HG03439 (cell line): ENCODE data around the gene CRAT.

ENCODE experiments used
- ATAC-seq: cut with Tn5 transposase; IDR thresholded peaks from one replicate; pipeline ENCODE4 v1.9.1; 2021; ENCODE audit warnings: mild to moderate bottlenecking, moderate library complexity; ENCODE audit not compliant: unreplicated experiment

CRAT gene

DNA sequence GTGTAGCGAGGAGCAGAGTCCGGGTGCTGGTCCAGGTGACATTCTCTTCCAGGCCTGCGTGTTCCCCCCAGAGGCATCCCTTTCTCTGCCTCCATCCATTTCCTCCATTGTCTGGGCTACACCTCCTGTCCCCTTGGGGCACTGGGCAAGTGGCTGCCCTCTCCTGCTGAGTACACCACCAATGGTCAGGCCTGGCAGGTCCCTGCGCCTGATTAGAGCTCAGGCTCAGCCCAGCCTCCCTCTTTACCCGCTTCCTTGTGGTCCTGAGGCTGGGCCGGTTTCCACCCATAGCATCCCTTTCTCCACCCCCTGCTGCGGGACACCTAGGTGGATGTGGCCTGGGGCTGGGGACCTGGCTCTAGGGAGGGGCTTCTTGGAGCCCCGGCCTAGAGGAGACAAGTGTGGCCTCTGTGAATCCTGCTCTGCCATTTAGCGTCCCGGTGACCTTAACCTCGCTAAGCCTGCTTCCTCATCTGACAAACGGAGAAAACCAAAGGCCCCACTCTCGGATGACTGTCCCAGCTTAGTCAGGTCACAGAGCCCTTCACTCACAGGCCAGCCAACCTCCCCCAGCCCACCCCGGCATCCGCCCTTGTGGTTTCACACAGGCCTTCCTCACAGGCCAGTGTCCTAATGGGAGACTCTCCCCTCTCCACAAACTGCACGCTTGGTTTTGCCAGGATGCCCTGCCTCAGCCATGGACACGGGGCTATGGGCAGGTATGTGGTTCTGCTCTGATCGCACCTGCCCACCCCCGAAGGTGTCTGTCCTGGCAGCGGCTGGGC, 16.8 kb downstream of the CRAT start:
- ATAC-seq: no peak

DNA sequence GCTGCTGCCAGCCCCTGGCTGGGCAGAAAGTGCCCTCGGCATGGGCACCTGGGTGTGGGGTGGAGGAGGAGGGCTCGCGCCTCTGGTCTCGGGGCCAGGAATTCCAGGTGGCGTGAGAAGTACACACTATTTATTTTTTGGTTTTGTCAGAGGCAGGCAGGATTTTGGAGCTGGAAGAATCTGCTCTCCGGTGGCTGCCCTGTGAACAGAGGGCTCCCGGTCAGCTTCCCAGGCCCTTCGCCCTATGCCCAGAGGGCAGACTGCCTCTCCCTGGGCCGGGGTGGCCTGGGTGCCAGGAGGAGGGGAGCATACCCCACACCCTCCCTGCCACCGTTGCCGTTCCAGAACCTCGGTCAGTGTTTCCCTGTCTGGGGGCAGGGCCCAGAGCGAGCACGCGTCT, 21.3 kb downstream of the CRAT start:
- no peak for ATAC-seq

DNA sequence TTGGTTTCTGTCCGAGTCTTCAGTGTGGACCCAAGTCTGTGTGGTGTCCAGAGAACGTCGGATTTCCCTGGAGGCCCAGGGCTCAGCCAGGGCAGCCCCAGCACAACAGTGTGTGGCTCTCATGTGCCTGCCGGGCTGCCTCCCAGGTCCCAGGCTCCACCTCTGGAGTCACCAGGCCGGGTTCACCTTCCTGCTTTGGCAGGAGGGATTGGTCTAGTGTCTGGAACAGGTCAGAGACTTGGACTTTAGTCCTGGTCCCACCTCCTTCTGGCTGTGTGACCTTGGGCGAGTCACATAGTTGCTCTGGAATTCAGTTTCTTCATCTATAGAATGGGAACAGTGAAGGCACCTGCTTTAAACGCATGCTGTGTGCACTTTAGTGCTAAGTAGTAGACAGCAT, 26.5 kb downstream of the CRAT start:
- ATAC-seq: no peak

DNA sequence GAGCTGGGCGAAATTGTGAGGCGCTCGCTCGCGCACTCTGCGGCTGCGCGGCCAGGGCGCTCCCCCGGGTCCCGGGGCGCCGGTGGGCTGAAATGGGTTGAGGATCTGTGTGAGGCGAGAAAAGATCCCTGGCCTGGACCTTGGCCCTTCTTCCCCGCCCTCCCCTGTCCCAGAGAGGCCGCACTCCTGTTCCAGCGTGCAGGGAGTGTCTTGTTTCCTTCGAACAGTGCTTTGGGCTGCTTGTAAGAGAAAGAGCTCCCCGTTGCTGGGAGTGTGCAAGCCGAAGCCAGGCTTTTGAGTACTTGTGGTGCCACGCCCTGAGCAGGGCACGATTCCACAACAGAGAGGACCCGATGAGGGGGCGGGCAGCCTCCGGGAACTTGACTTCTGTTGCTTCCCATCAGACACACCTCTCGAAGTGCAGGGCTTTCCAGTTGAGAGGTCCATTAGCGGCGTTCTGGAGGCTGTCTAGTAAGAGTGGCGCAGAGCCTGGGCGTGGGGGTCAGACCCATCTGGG, 29.1 kb downstream of the CRAT start:
- no peak for ATAC-seq

DNA sequence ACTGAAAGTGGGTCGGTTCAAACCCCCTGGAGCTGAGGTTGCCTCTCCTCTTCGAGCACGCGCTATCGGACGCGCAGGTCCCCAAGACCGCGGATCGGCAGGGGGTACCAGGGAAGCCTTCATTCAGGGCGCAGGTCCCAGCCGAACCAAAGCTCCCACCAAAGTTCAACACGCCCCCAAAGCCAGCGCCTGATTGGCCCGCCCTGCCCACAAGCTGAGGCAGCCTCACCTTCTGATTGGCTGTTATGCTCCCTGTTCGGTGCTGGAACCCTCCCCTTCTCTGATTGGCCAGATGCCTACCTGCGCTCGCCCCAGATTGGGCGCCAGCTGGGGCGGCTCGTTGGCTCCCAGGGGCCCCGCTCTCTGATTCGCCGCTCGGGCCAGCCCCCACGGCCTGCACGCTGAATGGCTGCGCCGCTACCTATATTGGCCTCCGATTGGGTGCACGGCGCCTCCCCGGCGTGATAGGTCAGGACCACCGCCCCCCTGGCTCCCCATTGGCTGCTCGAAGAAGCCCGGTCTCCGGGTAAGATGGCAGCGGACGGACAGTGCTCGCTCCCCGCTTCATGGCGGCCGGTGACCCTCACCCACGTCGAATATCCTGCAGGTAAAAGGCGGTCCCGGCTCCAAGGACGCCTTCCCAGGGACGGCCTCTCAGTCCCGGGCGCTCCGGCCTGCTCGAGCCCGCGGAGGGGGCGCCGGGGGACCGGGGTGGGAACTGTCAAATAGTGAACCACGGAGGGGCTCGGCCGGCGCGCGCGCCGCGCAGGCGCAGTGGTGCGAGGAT, 29.8 kb downstream of the CRAT start, which contains the start of gene DOLPP1:
Gene DOLPP1 (plus strand): TSS at position 511 of the 787 bp plus-strand sequence. CDS start 21 bp downstream, at position 532.
- peak; percentile 91 for ATAC-seq

DNA sequence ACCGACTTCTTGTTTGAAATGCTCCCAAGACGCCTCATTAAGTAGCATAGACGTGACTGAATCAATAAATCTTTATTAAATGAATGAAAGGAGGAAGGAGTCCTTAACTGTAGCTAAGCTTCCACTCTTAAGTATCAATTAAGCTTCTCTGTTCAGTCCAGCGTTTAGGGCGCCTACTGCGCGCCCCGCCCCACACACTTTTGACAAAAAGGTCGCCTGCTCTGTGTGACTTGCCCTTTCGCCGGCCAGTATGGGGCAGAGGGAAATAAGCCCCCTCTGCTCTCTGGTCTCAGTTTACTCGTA, 30.3 kb downstream of the CRAT start:
- ATAC-seq: no peak

DNA sequence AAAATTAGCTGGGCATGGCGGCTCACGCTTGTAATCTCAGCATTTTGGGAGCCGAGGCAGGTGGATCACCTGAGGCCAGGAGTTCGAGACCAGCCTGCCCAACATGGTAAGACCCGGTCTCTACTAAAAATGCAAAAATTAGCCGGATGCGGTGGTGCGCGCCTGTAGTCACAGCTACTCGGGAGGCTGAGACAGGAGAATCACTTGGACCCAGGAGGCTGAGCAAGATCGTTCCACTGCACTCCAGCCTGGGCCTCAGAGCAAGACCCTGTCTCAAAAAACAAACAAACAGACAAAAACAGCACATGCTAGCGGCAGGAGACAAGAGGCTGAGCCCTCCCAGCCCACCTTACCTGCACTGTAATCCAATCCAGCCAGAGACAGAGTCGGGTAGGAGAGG, 30.8 kb downstream of the CRAT start:
- no peak for ATAC-seq

DNA sequence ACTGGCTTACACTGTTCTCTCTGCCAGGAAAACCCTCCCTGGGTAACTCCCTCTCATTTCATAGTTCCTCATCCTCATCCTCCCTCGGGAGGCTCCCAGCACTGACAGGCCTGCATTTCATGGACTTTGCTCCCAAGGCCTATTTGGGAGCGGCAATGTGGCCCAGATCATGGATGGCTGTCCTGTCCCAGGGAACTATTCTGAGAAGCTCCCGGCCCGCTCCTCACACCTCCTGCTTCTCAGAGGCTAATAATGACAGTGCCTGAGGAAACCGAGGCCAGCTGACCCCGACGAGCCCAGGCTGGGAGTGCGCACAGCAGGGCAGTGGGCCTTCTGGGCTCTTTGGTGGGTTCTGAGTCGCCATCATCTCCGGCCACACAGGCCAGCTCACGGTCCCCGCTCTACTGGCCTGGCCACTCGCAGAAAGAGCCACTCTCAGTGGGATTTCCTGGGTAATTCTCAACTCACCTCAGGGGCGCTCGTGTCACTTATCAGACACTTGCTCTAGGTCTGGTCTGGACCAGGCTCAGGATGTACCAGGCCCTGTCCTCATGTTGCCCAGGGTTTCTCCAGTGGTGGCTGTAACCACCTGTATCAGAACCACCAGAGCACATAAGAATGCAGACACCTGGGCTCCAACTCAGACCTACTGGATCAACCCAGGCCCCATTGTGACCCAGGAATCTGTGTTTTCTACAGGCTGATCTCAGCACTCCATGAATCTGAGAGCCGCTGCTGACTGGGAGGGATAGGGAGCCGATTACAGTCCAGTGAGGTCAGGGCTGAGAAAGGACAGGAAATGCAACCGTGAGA, 31.7 kb downstream of the CRAT start:
- no peak for ATAC-seq

DNA sequence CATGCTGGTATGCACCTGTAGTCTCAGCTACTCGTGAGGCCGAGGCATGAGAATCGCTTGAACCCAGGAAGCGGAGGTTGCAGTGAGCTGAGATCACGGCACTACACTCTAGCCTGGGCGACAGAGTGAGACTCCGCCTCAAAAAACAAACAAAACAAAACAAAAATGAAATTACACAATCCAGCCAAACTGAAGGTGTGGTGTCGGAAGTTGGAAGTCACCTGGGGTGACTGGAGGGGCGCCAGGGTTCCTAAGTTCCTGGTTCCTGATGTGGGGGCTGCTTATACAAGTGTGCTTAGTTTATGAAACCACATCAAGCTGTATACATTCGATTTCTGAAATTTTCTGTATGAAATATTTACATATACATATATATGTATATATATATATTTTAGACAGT, 33.4 kb downstream of the CRAT start:
- no peak for ATAC-seq

DNA sequence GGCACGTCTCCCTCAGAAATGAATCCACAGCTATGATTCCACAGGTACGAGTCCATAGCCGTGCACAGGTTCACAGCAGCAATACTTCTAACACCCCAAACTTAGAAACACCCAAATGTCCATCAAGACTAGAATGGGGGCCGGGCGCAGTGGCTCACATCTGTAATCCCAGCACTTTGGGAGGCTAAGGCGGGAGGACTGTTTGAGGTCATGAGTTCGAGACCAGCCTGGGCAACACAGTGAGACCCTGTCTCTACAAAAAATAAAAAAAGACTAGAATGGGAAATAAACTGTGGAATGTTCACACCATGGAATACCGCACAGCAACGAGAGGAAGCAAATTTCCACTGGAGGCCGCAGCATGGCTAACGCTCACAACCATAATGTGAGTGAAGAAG, 34.0 kb downstream of the CRAT start:
- ATAC-seq: no peak

DNA sequence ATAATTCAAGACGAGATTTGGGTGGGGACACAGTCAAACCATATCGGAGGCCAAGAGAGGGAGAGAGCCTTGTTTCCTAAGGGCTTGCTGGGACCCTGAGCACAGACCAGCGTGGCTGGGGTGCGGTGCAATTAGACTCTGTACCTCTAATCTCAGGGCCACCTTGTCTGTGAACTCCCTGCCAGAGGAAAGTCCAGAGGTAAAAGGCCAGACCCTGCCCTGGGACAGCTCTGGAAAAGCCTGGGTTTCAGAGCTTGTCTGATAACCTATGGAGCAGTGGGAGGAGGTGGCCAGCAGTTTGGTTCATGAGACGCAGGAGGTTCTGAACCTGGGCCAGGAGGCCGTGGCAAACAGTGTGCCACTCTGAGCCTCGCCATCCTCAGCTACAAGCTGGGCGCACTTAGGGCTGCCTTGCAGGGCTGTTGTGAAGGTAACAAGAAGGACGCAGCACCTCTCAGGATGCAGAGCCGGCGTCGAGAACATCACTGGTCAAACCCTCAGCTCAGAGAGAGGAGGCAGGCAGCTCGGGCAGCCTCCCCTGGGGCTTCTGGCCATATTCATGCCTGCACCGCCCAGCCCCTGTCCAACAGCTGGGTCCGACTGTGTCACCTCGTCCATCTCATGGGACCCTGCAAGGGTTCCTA, 34.5 kb downstream of the CRAT start:
- ATAC-seq: no peak

DNA sequence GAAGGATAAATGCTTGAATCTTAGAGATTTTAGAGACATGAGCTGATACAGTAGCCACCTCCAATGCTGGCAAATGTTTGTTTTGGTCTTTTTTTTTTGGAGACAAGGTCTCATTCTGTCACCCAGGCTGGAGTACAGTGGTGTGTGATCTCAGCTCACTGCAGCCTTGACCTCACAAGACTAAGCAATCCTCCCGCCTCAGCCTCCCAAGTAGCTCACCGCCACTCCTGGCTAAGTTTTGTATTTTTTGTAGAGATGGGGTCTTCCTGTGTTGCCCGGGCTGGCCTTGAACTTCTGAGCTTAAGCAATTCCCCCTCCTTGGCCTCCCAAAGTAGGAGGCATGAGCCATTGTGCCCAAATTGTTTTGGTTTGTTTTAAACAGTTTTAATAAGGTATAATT, 36.5 kb downstream of the CRAT start:
- no peak for ATAC-seq

DNA sequence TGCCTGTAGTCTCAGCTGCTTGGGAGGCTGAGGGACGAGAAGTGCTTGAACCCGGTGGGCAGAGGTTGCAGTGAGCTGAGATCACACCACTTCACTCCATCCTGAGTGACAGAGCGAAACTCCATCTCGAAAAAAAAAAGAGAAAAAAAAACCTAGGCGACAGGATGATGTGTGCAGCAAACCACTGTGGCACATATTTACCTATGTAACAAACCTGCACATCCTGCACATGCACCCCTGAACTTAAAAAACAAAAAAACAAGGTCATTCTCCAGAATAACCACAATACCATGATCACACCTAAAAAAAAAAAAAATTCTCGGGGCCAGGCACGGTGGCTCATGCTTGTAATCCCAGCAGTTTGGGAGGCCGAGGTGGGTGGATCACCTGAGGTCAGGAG, 37.2 kb downstream of the CRAT start:
- ATAC-seq: no peak

DNA sequence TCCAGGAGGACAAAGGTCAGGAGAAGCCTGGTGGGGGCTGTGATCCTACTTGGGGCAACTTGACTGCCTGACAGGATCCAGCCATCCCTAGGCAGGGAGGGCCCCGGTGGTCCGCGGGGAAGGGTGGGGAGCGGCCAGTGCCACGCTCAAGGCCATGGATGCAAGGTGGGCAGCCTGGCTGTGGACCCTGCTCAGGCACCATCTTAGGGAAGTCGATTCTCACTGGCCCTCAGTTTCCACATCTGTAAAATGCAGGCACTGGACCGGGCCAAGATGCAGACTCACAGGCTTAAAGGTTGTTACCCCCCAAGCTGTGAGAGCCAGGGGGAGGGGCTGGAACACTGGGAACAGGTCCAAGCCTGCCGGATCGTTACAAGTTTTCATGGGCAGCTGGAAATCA, 38.4 kb downstream of the CRAT start:
- no peak for ATAC-seq

DNA sequence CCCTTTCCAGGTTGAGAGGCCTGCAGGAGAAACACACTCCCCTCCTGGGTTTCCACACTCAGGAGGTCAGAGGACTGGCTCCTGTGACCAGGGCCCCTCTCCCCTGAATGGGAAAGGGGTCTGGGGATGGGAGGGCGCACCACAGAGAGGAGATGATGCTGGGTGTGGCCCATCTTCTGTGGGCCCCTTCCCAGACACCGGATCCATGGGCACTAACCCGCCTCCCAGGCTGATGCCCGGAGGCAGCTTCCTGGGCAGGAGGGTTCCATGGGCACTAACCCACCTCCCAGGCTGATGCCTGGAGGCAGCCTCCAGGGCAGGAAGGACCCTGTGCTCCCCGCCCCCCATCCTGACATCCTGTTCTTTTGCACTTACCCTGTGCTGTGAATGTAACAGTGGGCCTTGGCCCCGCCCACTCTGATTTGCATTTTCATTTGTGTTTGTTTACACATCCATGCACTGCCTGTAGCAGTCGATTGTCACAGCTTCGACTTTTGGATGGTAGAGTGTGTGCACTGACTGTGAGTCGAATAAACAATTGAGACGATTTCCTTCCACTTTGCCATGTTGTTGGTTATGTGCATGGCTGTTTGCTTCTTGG, 39.0 kb downstream of the CRAT start:
- ATAC-seq: no peak

DNA sequence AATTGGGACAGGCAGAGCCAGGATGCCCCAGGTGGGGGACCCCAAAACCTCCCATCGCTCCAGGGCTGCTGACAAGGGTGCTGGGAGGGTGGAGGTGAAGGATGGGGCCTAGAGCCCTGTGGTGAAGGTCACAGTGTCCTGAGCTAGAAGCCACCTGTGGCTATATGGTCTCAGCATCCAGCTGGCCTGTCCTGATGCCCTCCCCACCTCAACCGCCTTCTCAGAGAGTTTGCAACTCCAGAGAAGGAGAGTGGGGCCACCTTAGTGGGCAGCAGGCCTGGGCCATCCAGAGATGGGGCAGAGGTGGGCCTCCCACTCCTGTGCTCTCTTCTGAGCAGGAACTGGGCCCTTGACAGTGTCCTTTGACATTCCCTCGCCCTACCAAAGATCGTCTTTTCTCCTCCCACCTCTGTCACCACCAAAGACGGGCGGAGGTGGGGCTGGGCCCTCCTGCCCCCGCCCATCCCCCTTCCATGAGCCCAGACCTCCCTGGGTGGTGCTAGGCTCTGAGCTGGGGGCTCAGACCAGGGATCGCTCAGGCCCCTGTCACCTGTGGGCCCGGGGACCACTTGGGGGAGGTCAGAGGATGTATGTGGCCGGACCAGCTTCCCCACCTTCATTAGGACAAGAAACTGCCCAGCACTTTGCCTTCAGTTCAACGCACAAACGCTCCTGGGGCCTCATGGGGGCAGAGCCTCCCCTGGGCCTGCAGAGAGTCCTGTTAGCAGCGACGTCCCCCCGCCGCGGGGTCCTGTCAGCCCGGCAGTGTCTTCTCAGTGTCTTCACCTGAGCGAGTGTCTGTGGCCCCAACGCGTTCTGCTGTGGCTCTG, 39.7 kb downstream of the CRAT start:
- no peak for ATAC-seq

DNA sequence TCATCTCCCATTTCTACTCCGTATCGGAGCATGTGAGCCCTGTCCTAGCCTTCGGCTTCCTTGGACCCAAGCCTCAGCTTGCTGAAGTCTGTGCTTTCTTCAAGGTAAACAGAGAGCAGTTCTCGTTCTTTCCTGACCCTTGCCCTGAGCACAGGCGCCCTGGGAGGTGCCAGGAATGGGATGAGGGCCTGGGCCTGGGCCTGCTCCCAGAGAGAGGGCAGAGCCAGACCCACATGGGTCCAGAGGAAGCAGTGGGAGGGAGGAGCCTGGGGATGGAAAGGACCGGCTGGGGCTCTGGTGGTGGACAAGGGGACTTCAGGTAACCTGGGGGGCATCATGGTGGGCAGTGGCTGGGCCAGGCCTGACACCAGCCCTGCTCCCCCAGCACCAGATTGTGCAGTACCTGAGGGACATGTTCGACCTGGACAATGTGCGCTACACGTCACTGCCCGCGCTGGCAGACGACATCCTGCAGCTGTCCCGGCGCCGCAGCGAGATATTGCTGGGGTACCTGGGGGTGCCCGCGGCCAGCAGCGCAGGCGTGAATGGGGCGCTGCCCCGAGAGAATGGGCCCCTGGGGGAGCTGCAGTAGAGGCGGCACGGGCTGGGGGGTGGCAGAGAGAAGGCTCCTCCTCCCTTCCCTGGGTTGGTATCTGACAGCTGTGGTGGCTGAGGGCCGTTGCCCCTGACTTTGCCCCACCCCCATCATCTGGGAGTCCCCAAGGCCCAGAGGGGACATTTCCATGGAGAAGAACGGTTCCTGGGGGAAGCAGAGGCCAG, 40.5 kb downstream of the CRAT start:
- ATAC-seq: no peak

DNA sequence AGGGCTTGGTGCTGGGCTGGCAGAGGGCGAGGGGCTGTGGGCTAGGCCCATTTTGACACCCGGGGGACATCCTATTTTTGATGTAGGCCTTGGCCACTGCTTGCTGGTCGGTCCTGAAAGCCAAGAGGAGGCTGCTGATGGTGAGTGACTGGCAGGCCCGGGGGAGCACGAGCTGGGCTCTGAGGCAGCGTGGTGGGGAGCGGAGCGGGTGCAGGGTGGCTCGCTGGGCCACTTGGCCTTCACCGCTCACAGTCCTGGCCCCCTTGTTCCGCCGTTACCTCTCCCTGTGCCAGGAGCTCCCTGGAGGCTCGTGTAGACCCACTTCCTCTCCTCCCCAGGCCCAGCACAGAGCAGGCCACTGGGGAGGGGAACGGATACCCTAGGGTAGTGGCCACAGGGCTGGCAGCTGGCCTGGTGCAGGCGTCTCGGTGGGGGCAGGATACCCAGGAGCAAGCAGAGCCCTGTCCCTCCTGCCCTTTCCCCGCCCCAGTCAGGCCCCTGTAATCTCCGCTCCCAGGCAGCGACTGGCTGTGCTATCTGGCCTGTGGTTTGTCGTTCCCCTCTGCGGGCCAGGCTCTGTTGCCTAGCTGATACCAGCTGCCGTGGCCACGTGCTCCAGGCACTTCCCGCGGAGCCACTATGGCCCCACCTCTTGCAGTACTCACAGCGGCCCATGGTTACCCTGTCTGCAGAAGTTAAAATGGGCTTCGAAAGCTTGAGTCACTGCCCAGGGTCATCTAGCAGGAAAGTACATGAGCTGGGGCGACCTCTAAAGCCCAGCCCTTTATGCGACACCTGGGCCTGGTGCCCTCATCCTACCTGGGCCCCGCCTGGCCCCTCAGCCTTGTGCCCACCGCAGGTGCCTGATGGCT, 41.4 kb downstream of the CRAT start:
- no peak for ATAC-seq
